ENCODE results near the gene FBXL7. TPM values are rescaled to one million over a fixed set of nuclear protein-coding genes. Genes with fewer than 3 reads are reported as not detected.

FBXL7 gene
- total RNA-seq, 1 donor from 2014 or later = 13.3 TPM

- Histone ChIP-seq H3K4me1 (no peaks in the 10 kb centered on the region), H3K36me3 (no peaks in the 10 kb centered on the region), H3K27me3 (no peaks in the 10 kb centered on the region), H3K27ac (no peak overlapping the region), H3K4me3 (no peak overlapping the region), H3K9me3 (no peaks in the 10 kb centered on the region)
- intact Hi-C loops (cut with DNase I) = no loop called here
- no peak for ATAC-seq
- TF ChIP-seq, protein P1, sequence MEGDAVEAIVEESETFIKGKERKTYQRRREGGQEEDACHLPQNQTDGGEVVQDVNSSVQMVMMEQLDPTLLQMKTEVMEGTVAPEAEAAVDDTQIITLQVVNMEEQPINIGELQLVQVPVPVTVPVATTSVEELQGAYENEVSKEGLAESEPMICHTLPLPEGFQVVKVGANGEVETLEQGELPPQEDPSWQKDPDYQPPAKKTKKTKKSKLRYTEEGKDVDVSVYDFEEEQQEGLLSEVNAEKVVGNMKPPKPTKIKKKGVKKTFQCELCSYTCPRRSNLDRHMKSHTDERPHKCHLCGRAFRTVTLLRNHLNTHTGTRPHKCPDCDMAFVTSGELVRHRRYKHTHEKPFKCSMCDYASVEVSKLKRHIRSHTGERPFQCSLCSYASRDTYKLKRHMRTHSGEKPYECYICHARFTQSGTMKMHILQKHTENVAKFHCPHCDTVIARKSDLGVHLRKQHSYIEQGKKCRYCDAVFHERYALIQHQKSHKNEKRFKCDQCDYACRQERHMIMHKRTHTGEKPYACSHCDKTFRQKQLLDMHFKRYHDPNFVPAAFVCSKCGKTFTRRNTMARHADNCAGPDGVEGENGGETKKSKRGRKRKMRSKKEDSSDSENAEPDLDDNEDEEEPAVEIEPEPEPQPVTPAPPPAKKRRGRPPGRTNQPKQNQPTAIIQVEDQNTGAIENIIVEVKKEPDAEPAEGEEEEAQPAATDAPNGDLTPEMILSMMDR (IDR thresholded peaks at IDR 0.05) = no peak
- DNase-seq = no peak
Observed at GRCh38 chr5:15654779-15655178, 154.8 kb downstream of the FBXL7 start.

GRCh38 chr5:15655683-15656082, 155.7 kb downstream of the FBXL7 start:
- Histone ChIP-seq H3K27me3 (no peaks in the 10 kb centered on the region), H3K4me1 (no peaks in the 10 kb centered on the region), H3K4me3 (no peak overlapping the region), H3K9me3 (no peaks in the 10 kb centered on the region), H3K36me3 (no peaks in the 10 kb centered on the region), H3K27ac (no peak overlapping the region)
- no peak for ATAC-seq
- TF ChIP-seq, protein P1 (IDR thresholded peaks at IDR 0.05) = no peak
- DNase-seq = no peak
- intact Hi-C loops (cut with DNase I) = no loop called here

DNA sequence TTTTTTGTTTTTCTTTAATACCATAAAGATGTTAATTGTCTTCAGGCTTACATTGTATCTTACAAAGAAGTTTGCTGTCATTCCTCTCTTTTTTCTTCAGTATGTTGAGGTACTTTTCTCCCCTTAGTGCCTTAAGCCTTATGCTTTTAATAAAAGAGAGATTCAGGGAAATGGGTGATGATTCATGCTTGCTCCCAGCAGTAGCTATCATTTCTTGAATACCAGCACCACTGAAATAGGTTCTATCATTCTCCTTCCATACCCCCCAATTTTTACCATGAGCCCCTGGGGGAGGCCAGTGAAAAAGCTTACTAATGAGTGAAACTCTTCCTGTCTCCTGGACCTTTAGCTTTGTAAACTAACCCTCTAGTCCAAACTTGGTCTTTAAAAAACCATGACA, 165.0 kb downstream of the FBXL7 start:
- no peaks in the 10 kb centered on the region for H3K27me3 ChIP-seq
- H3K4me1 ChIP-seq = no peaks in the 10 kb centered on the region
- H3K9me3 ChIP-seq = no peaks in the 10 kb centered on the region
- TF ChIP-seq, protein P1 (IDR thresholded peaks at IDR 0.05) = no peak
- DNase-seq (no peak), ATAC-seq (no peak)
- H3K4me3 ChIP-seq = no peak overlapping the region
- no peak overlapping the region for H3K27ac ChIP-seq
- intact Hi-C loops (cut with DNase I) = no loop called here
- H3K36me3 ChIP-seq = no peaks in the 10 kb centered on the region

- DNase-seq = no peak
- Histone ChIP-seq H3K36me3 (no peaks in the 10 kb centered on the region), H3K4me3 (no peak overlapping the region), H3K4me1 (no peaks in the 10 kb centered on the region), H3K27ac (no peak overlapping the region), H3K27me3 (no peaks in the 10 kb centered on the region), H3K9me3 (no peaks in the 10 kb centered on the region)
- intact Hi-C loops (cut with DNase I) = no loop called here
- ATAC-seq = no peak
- TF ChIP-seq, protein P1 (IDR thresholded peaks at IDR 0.05) = no peak
Observed at GRCh38 chr5:15669826-15670225, 169.8 kb downstream of the FBXL7 start.

DNA sequence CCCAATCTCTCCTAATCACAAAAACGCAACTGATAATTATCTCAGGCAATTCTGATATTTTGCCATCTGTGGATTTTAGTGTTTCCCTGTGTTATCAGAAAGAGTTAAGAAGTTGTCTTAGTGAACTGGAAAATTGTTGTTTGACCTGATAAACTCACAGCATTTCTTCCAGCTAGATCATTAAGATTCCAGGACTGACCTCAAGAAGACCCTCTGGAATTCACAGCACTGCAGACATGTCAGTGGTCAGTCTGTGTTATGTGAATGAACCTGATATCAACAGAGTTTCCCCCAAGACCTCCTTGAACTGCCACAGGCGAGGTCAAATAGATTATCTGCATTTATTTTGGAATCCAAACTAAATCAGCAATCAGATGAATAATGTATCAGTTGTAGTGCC, 174.7 kb downstream of the FBXL7 start:
- no peaks in the 10 kb centered on the region for H3K27me3 ChIP-seq
- H3K9me3 ChIP-seq = no peaks in the 10 kb centered on the region
- no peak overlapping the region for H3K4me3 ChIP-seq
- no peaks in the 10 kb centered on the region for H3K4me1 ChIP-seq
- no peaks in the 10 kb centered on the region for H3K36me3 ChIP-seq
- intact Hi-C loops (cut with DNase I) = no loop called here
- TF ChIP-seq, protein P1 (IDR thresholded peaks at IDR 0.05) = no peak
- H3K27ac ChIP-seq = no peak overlapping the region
- no peak for ATAC-seq
- DNase-seq = no peak

DNA sequence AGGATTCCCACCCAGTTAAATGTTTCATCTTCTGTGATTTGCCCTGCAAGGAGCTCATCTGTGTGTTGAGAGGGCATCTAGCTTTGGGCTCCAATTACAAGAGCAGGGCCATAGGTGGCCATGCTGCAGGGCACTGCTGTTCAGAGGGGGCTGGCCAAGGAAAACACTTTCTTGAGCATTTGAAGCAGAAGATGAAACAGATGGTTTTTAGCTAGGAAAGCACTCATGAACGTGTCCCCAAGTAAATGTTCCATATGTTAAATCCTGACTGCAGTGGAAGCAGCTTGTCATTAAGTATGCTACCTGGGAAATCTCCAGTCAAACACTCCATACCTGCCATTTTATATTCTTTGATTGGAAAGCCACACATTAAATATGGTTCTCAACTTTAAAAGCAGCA, 176.6 kb downstream of the FBXL7 start:
- no peaks in the 10 kb centered on the region for H3K36me3 ChIP-seq
- no peaks in the 10 kb centered on the region for H3K9me3 ChIP-seq
- H3K4me3 ChIP-seq = no peak overlapping the region
- intact Hi-C loops (cut with DNase I) = no loop called here
- no peak for DNase-seq
- H3K27ac ChIP-seq = no peak overlapping the region
- TF ChIP-seq, protein P1 (IDR thresholded peaks at IDR 0.05) = no peak
- no peaks in the 10 kb centered on the region for H3K27me3 ChIP-seq
- H3K4me1 ChIP-seq = no peaks in the 10 kb centered on the region
- ATAC-seq = no peak
